ENCODE measurements around the gene LMAN1.

GRCh38 chr18:59381949-59382348 lies 22.9 kb upstream of the LMAN1 start:
- TF ChIP-seq CTCF (IDR thresholded peaks at IDR 0.05) (no peak), POLR2AphosphoS5 (IDR thresholded peaks at IDR 0.05) (no peak), POLR2A (IDR thresholded peaks at IDR 0.05) (no peak)

Data from prostate gland (tissue), 2 donors.